ENCODE data around the gene SLC4A5.
"Not testable (repeated sequence)": the region's sequence is repeated elsewhere in the genome, so short reads cannot be mapped to it uniquely, and the experiment has no call there.

Gene SLC4A5

DNA sequence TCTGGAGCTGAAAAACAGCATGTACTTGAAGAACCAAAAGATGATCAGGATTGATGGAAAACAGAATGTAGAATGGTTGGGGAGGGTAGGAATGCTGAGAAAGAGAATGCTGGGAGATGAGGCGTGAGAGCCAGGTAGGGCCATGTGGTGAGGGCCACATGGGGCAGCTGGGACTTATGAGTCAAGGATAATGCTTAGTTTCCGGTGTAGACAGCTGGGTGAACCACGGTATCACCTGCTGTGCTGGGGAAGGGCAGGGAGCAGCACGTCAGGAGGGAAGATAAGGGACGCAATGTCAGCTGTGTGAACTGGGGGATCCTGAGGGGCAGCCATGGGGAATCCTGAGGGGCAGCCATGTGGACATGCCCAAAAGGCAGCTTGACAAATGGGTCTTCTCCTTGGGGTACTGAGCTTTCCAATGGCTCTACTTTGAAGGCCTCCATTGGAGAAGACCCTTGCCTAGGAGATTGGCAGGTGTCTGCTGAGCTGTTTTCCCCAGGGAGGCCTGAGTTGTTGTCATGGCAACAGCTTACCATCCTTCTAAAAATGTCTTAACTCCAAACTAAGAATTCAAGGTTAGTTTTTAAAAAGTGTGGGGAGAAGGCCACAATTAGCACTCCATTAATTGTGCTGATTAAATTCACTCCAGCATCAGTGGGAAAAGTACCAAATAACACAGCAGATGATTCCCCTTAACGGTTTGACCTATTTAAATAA, 93.7 kb downstream of the SLC4A5 start:
- Histone ChIP-seq H3K36me3 (ENCODE audit: insufficient read depth, low read length) (no peaks in the 10 kb centered on the region), H3K9me3 (ENCODE audit: low read length) (no peaks in the 10 kb centered on the region), H3K4me3 (ENCODE audit: low read length) (no peak overlapping the region), H3K27me3 (ENCODE audit: insufficient read depth, low read length) (no peaks in the 10 kb centered on the region), H2AFZ (ENCODE audit: low read depth, low read length) (no peak overlapping the region), H3K4me1 (ENCODE audit: insufficient read depth, low read length) (no peaks in the 10 kb centered on the region)

DNA sequence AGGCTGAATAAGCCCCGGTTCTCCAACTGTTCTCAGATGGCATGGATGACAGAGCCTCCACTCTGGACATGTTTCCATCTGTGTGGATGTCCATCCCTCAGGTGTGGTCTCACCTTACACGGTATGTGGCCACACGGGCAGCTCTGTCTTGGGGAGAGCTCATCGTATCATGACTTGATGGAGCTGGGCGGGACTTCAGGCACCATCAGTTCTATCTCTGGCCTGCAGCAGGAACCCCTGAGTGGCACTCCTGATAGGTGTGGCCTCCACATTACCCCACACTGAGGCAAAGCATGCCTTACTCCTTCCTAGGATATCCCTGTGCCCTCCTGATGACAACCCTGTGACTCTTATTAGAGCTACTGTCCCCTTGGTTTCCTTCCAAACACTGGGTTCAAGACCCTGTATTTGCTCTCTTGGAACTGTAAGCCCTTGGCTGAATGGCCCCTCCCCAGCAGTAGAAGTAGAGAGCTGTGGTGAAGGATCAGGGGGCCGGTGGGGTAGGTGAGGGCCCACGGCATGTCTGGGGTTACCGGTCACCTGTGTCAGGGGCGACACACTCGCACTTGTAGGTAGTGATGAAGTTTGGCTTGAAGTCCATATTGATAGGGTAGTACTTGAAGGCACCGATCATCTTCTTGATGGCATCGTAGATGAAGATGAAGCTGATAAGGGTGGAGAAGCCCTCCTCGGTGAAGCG, 96.6 kb downstream of the SLC4A5 start:
- H3K4me1 ChIP-seq (ENCODE audit: insufficient read depth, low read length), result no peaks in the 10 kb centered on the region
- no peaks in the 10 kb centered on the region for H3K36me3 ChIP-seq (ENCODE audit: insufficient read depth, low read length)
- no peak overlapping the region for H2AFZ ChIP-seq (ENCODE audit: low read depth, low read length)
- H3K4me3 ChIP-seq (ENCODE audit: low read length), result no peak overlapping the region
- H3K27me3 ChIP-seq (ENCODE audit: insufficient read depth, low read length), result peaks cover 5% of the 10 kb centered on the region
- no peaks in the 10 kb centered on the region for H3K9me3 ChIP-seq (ENCODE audit: low read length)

DNA sequence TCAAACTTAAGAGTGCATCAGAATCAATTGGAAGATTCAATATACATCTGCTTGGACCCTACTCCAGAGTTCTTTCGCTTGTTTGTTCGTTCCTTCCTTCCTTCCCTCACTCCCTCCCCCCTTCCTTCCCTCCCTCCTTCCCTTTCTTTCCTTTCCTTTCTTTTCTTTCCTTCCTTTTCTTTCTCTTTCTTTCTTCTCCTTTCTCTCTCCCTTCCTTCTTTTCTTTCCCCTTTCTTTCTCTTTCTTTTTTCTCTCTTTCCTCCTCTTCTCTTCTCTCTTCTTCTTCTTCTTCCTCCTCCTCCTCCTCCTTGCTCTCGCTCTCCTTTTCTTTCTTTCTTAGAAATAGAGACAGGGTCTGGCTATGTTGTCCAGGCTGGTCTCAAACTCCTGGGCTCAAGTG, 98.9 kb downstream of the SLC4A5 start:
- Histone ChIP-seq H3K9me3 (ENCODE audit: low read length) (no peaks in the 10 kb centered on the region), H3K4me3 (ENCODE audit: low read length) (no peak overlapping the region), H3K36me3 (ENCODE audit: insufficient read depth, low read length) (no peaks in the 10 kb centered on the region), H2AFZ (ENCODE audit: low read depth, low read length) (no peak overlapping the region), H3K27me3 (ENCODE audit: insufficient read depth, low read length) (peaks cover 5% of the 10 kb centered on the region), H3K4me1 (ENCODE audit: insufficient read depth, low read length) (no peaks in the 10 kb centered on the region)

DNA sequence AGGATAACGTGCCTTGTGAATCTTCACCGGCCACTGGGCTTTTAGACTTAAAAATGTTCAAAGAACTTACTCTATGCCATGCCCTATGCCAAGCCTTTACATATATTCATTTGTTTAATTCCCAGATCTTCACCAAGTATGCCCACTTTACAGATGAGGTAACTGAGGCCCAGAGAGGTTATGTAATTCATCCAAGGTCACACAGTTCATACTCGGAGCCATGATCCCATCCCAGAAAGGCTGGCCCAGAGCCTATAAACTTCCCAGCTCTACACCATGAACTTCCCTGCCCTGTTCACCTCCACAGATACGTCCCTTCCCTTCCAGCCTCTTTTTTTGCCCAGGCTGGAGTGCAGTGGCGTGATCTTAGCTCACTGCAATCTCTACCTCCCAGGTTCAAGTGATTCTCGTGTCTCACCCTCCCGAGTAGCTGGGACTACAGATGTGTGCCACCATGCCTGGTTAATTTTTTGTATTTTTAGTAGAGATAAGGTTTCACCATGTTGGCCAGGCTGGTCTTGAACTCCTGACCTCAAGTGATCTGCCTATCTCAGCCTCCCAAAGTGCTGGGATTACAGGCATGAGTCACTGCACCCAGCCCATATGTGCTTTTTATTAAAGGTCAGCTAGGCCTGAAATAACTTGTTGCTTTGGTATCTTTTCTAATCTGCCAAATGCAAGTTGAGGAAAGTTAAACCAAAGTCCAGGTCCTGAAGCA, 100.7 kb downstream of the SLC4A5 start:
- H3K27me3 ChIP-seq (ENCODE audit: insufficient read depth, low read length), result peaks cover 5% of the 10 kb centered on the region
- no peaks in the 10 kb centered on the region for H3K4me1 ChIP-seq (ENCODE audit: insufficient read depth, low read length)
- no peaks in the 10 kb centered on the region for H3K9me3 ChIP-seq (ENCODE audit: low read length)
- no peak overlapping the region for H2AFZ ChIP-seq (ENCODE audit: low read depth, low read length)
- H3K36me3 ChIP-seq (ENCODE audit: insufficient read depth, low read length), result no peaks in the 10 kb centered on the region
- H3K4me3 ChIP-seq (ENCODE audit: low read length), result no peak overlapping the region

DNA sequence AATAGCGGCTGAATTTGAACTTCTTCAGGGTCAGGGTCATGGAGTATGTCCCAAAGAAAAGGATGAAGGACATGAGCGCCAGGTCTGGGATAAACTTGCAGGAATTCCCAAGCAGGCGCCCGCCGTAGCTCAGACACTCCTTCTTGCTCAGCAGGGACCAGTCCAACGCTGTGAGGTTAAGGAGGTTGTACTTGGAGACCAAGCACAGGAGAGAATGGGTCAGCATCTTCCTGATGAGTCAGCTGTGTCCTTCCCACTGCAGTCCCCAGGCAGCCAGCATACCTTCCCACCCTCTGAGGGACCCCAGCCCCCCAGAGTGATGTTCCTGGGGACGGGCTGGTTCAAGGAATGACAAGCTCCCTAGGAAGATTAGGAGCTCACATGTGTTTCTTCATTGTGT, 103.9 kb downstream of the SLC4A5 start:
- Histone ChIP-seq H3K9me3 (ENCODE audit: low read length) (no peaks in the 10 kb centered on the region), H2AFZ (ENCODE audit: low read depth, low read length) (no peak overlapping the region), H3K36me3 (ENCODE audit: insufficient read depth, low read length) (no peaks in the 10 kb centered on the region), H3K4me3 (ENCODE audit: low read length) (no peak overlapping the region), H3K27me3 (ENCODE audit: insufficient read depth, low read length) (peaks cover 5% of the 10 kb centered on the region), H3K4me1 (ENCODE audit: insufficient read depth, low read length) (no peaks in the 10 kb centered on the region)

DNA sequence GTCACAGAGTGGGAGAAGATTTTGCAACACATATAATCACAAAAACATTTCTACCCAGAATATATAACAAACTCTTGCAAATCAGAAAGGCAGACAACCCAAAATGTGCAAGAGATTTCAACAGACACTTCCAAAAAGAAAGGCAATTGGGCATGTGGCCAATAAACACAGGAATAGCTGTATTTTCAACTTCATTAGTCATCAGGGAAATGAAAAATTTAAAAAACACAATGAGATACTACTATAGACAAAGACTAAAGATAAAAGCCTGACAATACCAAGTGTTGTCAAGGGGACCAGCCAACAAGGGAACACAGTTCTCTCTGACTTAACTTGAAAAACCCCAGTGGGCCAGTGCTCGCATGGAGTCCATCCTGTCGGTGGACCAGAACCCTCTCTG, 104.3 kb downstream of the SLC4A5 start:
- Histone ChIP-seq H3K36me3 (ENCODE audit: insufficient read depth, low read length) (no peaks in the 10 kb centered on the region), H2AFZ (ENCODE audit: low read depth, low read length) (no peak overlapping the region), H3K27me3 (ENCODE audit: insufficient read depth, low read length) (peaks cover 5% of the 10 kb centered on the region), H3K4me1 (ENCODE audit: insufficient read depth, low read length) (no peaks in the 10 kb centered on the region), H3K9me3 (ENCODE audit: low read length) (no peaks in the 10 kb centered on the region), H3K4me3 (ENCODE audit: low read length) (no peak overlapping the region)

DNA sequence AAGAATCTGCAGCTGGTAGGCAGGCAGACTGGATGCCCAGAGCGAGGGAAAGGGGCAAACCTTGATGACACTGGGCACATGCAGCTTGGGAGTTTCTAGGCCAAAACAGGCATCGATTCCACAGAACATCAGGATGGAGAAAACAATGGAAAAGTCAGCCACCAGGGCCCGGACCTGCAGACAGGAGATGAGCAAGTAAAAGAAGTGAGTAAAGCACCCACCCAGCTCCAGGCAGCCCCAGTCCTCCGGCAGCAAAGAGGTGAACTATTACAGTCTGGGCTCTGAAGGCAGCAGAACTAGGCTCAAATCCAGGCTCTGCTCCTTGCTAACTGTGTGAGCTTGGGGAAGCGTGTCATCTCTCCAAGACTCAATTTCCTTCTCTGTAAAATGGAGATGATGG, 108.2 kb downstream of the SLC4A5 start:
- H2AFZ ChIP-seq (ENCODE audit: low read depth, low read length), result no peak overlapping the region
- no peaks in the 10 kb centered on the region for H3K4me1 ChIP-seq (ENCODE audit: insufficient read depth, low read length)
- no peaks in the 10 kb centered on the region for H3K27me3 ChIP-seq (ENCODE audit: insufficient read depth, low read length)
- H3K36me3 ChIP-seq (ENCODE audit: insufficient read depth, low read length), result no peaks in the 10 kb centered on the region
- H3K4me3 ChIP-seq (ENCODE audit: low read length), result no peak overlapping the region
- H3K9me3 ChIP-seq (ENCODE audit: low read length), result no peaks in the 10 kb centered on the region

DNA sequence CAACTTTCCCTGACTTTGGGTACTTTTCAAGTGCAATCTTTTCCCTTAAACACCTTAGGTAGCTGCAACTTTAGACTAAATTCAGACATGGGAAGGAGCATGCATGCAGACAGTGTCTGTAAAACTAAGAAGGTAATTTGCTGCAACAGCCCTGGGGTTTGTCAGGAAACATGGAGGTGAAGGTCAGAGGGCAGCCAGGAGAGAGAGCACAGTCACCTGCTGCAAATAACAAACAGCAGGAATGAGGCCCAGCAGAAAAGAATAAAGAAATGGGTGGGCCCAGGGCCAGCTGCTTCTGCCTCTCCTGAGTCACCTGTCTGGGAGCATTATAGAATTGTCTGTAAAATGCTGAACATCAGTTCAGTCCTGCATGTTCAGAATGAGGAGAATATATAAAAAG, 109.6 kb downstream of the SLC4A5 start:
- H2AFZ ChIP-seq (ENCODE audit: low read depth, low read length), result no peak overlapping the region
- H3K4me1 ChIP-seq (ENCODE audit: insufficient read depth, low read length), result no peaks in the 10 kb centered on the region
- H3K36me3 ChIP-seq (ENCODE audit: insufficient read depth, low read length), result no peaks in the 10 kb centered on the region
- no peaks in the 10 kb centered on the region for H3K9me3 ChIP-seq (ENCODE audit: low read length)
- no peaks in the 10 kb centered on the region for H3K27me3 ChIP-seq (ENCODE audit: insufficient read depth, low read length)
- H3K4me3 ChIP-seq (ENCODE audit: low read length), result no peak overlapping the region

DNA sequence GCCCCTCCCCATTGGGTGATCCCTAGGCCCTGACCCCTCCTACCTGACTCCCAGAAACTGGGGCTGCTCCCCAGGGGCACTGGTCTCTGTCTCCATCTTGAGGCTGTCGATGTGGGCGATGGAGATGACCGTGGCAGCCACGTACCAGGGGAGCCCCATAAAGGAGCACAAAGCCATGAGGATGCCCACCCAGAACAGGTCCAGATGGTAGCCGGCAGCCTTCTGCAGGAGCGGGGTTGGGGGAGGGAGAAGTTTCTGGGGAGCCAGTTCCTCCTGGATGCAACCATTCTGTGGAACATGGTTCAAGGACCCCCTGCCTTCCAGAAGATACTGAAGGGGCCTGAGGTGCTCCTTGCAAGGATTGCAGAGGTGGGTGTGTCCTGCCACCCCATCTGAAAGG, 110.8 kb downstream of the SLC4A5 start:
- no peaks in the 10 kb centered on the region for H3K27me3 ChIP-seq (ENCODE audit: insufficient read depth, low read length)
- no peak overlapping the region for H2AFZ ChIP-seq (ENCODE audit: low read depth, low read length)
- no peak overlapping the region for H3K4me3 ChIP-seq (ENCODE audit: low read length)
- H3K36me3 ChIP-seq (ENCODE audit: insufficient read depth, low read length), result no peaks in the 10 kb centered on the region
- no peaks in the 10 kb centered on the region for H3K4me1 ChIP-seq (ENCODE audit: insufficient read depth, low read length)
- no peaks in the 10 kb centered on the region for H3K9me3 ChIP-seq (ENCODE audit: low read length)

DNA sequence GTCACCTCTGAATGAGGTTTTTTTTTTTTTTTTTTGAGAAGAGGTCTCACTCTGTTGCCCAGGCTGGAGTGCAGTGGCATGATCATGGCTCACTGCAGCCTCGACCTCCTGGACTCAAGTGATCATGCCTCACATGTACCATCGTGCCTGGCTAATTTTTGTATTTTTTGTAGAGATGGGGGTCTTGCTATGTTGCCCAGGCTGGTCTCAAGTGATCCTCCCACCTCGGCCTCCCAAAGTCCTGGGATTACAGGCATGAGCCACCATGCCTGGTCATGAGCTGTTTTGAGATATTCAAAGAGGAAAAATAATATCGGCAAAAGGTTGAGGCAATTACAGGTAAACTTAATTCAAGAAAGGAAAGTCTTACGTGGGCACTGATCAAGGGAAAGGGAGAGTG, 113.4 kb downstream of the SLC4A5 start:
- H2AFZ ChIP-seq (ENCODE audit: low read depth, low read length); H3K4me1 ChIP-seq (ENCODE audit: insufficient read depth, low read length); H3K9me3 ChIP-seq (ENCODE audit: low read length); H3K36me3 ChIP-seq (ENCODE audit: insufficient read depth, low read length); H3K27me3 ChIP-seq (ENCODE audit: insufficient read depth, low read length); H3K4me3 ChIP-seq (ENCODE audit: low read length): not testable (repeated sequence)

DNA sequence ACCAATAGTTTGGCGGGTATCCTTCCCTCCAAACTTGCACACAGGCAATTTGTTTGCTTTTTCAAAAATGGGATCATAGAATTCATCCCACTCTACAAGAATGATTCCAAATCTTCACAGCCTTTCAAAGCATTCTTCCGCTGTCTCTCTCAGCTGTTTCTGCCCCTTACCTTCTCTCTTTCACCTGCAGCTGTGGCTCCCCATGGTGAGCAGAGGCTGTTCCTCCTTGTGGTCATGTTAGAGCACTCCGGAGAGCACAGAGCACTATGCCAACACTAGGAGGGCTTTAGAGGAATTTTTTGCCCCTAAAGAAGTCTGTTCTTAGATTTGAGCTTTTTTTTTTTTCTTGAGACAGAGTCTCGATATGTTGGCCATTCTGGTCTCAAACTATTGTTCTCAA, 114.4 kb downstream of the SLC4A5 start:
- no peaks in the 10 kb centered on the region for H3K9me3 ChIP-seq (ENCODE audit: low read length)
- H3K4me1 ChIP-seq (ENCODE audit: insufficient read depth, low read length), result no peaks in the 10 kb centered on the region
- H3K4me3 ChIP-seq (ENCODE audit: low read length), result no peak overlapping the region
- no peak overlapping the region for H2AFZ ChIP-seq (ENCODE audit: low read depth, low read length)
- no peaks in the 10 kb centered on the region for H3K27me3 ChIP-seq (ENCODE audit: insufficient read depth, low read length)
- no peaks in the 10 kb centered on the region for H3K36me3 ChIP-seq (ENCODE audit: insufficient read depth, low read length)

DNA sequence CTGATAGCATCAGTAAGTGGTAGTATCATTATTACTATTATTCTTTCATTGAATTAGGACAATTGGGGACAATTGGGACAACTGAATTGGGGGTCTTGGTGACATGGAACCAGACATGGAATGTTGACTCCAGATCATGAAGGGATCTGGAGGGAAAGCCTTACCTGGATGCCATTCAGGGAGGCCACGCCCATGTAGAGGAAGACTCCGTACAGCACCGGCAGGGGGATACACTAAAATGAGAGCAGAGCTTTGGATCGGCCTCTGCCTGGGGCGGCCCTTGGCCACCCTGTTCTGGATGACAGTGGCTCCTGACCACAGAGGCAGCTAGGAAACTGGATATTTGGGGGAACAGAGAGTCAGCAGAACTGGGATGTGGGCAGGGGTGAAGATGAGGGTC, 115.6 kb downstream of the SLC4A5 start:
- no peaks in the 10 kb centered on the region for H3K9me3 ChIP-seq (ENCODE audit: low read length)

DNA sequence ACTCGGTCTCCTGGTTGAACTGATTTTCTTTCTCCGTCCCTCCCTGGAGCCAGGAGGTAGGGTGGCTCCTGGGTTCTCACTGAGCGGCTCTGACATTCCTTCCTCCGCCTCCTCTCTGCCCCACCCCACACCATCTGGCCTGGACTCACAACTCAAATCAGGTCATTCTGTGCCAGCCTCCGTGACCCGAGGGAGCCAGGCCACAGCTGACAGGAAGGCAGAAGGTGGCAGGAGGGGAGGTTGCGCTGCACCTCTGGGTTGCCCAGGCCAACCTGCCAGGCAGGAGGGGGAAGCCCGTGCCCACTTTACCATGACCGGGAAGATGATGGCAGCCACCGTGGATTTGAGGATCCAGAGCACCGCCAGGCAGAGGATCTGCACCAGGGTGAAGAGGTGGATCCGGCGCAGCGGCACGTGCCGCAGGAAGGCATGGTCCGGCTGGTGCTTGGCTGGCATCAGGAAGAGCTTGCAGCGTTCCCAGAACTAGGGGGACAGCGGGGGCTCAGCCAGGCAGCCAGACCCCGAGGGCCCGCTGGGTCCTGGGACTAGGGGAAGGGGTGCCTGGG, 116.5 kb downstream of the SLC4A5 start:
- Histone ChIP-seq H3K36me3 (ENCODE audit: insufficient read depth, low read length) (no peaks in the 10 kb centered on the region), H2AFZ (ENCODE audit: low read depth, low read length) (no peak overlapping the region), H3K27me3 (ENCODE audit: insufficient read depth, low read length) (no peaks in the 10 kb centered on the region), H3K4me3 (ENCODE audit: low read length) (no peak overlapping the region), H3K9me3 (ENCODE audit: low read length) (no peaks in the 10 kb centered on the region), H3K4me1 (ENCODE audit: insufficient read depth, low read length) (no peaks in the 10 kb centered on the region)

More for the DNA sequence above, 115.6 kb downstream of the SLC4A5 start:
- Histone ChIP-seq H2AFZ (ENCODE audit: low read depth, low read length) (no peak overlapping the region), H3K36me3 (ENCODE audit: insufficient read depth, low read length) (no peaks in the 10 kb centered on the region), H3K27me3 (ENCODE audit: insufficient read depth, low read length) (no peaks in the 10 kb centered on the region), H3K4me3 (ENCODE audit: low read length) (no peak overlapping the region), H3K4me1 (ENCODE audit: insufficient read depth, low read length) (no peaks in the 10 kb centered on the region)
